Cerebellar nuclear complex (tissue), 1 donor: Measurements from ENCODE around the gene MYCN.
"Not testable (repeated sequence)": the region's sequence is repeated elsewhere in the genome, so short reads cannot be mapped to it uniquely, and the experiment has no call there.

Source experiments
- DNase-seq, 2 experiments: peaks; one replicate each; lab custom pipeline; 2025; lab: John Stamatoyannopoulos, UW

MYCN gene

GRCh38 chr2:15943378-15944280, 3.3 kb downstream of the MYCN start:
- no peak for DNase-seq

DNA sequence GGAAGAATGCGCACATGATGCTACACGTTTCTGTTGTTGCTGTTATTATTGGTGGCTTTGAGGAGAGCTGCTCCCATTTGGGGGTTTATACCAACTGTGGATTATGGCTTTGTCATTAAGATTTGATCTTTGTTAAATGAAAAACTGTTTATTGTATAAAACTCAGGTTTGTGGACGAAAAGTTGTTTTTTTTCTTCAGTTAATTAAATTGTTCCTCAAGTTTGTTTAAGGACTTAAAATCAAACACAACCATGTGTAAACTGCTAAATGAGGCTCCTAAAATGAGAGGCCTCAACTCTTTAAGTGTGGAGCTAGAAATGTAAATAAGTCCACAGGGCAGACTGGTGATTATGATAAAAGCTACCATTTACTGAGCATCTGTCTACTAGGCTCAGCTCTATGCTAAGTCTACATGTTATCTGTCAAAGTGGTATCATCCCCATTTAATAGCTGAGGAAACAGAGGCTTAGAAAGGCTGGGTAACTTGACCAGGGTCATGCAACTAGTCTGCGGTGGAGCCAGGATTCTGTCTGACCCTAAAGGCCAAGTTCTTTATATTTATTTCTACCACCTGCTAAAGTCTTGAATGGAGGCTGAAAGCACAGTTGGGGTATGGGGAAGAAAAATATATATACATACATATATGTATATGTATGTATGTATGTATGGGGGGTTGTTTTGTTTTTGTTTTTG, 4.1 kb downstream of the MYCN start:
- no peak for DNase-seq

- no peak for DNase-seq
These were observed 5.8 kb downstream of the MYCN start for GRCh38 chr2:15945909-15946705.

- DNase-seq, result no peak
These were observed 6.6 kb downstream of the MYCN start for GRCh38 chr2:15946983-15947382.

DNA sequence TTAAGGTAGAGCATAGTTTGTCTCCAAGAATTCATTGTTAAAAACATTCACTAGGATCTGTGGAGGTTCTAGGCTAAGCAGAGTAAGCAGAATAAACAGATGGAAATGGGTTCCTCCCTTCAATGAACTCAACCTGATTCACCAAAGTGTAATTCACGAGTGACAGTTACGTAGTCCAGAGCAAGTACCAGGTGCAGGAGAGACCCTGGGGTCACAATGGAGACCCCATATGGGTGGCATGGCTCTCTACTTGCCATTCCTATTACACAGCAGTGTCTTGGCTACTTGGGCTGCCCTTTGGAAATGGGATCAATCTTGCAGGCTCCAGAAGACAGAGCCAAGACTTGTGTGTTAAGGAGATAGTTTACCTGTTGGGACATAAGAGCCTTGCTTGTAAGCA, 7.1 kb downstream of the MYCN start:
- no peak for DNase-seq

DNA sequence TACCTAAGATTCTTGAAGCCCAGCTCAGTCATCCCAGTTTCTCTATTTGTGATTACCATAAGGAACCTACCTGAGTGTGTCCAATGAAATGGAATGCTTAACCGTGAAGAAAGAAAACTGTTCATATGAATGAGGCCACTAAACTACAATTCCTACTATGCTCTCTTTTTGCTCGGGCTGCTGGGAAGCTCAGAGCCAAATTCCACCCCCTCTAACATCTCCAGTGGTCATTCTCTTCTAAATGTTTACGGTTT, 8.3 kb downstream of the MYCN start:
- no peak for DNase-seq

DNA sequence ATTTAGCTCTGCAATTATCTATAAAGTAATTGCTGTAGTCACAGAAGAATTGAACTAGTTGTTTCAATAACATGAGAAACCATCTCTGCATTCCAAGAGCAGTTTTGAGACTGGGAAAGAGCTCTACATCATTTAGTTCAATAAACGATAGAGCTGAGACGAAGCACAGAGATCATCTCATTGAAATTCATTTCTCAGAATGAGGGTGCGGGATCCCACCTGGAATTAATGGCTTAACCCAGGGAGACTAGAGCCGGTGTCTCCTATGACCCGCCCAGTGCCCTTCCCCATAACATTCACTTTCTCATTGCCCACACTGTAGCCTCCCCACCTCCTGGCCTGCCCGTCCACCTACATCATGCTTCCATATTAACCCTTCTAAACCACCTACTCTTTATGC, 8.8 kb downstream of the MYCN start:
- DNase-seq, result no peak

GRCh38 chr2:15949551-15949950, 9.2 kb downstream of the MYCN start:
- no peak for DNase-seq

- DNase-seq, result no peak
These were observed 10.0 kb downstream of the MYCN start for GRCh38 chr2:15950088-15950952.

DNA sequence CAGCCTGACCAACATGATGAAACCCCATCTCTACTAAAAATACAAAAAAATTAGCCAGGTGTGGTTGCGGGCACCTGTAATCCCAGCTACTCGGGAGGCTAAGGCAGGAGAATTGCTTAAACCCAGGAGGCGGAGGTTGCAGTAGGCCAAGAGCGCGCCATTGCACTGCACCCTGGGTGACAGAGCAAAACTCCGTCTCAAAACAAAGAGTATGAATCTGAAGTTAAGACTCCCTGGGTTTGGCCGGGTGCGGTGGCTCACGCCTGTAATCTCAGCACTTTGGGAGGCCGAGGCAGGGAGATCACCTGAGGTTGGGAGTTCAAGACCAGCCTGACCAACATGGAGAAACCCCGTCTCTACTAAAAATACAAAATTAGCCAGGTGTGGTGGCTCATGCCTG, 11.6 kb downstream of the MYCN start:
- not testable (repeated sequence) for DNase-seq

DNA sequence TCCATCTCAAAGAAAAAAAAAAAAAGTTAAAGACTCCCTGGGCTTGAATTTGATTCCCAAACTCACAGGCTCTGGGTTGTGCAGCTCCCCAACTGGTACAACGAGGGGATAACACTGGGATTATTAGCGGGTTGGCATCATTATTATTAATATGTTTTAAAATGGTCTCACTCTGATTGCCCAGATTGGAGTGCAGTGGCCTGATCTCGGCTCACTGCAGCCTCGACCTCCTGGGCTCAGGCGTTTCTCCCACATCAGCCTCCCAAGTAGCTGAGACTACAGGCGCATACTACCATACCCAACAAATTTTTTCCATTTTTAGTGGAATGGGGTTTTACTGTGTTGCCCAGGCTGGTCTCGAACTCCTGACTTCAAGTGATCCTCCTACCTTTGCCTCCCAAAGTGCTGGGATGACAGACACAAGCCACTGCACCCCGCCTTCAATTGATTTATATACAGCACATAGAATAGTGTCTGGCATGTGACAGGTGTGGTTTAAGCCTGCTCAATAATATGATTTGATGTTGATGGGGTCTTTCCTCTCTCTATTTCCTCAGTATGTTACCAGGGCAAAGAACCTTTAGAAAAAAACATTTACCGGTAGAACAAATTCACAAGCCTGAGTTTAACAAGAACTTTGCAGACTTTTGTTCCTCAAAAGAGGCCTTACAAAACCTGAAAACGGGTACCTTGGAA, 12.2 kb downstream of the MYCN start:
- DNase-seq, result no peak

- no peak for DNase-seq
These were observed 12.8 kb downstream of the MYCN start for GRCh38 chr2:15953147-15953630.

- no peak for DNase-seq
These were observed 13.7 kb downstream of the MYCN start for GRCh38 chr2:15953891-15954680.

DNA sequence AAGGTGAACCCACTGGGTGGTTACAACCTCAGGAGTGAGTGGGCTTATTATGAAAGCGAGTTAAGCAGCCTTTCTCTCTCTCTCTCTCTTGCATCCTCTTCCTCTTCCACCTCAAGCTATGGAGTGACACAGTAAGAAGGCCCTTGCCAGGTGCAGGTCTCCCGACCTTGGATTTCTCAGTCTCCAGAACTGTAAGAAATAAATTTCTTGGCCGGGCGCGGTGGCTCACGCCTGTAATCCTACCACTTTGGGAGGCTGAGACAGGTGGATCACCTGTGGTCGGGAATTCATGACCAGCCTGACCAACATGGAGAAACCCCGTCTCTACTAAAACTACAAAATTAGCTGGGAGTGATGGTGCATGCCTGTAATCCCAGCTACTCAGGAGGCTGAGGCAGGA, 14.4 kb downstream of the MYCN start:
- no peak for DNase-seq

DNA sequence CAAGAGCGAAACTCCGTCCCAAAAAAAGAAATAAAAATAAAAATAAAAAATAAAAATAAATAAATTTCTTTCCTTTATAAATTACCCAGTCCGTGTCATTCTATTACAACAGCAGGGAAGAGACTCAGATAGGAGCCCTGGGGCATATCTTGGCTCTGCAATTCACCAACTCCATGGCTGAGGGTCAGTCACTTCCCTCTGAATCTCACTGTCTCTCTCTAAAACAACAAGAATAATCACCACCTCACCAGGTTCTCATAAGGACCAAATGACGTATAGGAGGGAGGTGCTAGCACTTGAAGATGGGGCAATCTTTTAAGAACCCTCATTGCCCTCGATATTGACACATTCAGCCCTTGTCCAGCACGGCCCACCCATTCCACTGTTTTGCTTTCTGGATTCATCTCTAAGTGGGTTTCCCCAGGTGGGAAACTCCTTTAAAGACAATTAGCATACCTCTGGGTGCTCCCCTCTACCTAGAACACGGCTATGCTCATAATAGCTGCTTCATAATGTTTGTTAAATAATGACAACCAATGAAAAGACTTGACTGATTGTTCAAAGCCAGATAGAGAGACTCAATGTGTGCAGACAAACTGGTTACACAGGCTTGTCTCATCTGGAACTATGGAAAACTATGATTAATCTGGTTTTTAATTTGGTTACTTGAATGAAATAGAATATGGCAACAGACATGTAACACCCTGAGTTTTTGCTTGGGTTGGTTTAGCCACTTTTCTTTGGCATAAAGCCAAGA, 15.1 kb downstream of the MYCN start:
- no peak for DNase-seq

DNA sequence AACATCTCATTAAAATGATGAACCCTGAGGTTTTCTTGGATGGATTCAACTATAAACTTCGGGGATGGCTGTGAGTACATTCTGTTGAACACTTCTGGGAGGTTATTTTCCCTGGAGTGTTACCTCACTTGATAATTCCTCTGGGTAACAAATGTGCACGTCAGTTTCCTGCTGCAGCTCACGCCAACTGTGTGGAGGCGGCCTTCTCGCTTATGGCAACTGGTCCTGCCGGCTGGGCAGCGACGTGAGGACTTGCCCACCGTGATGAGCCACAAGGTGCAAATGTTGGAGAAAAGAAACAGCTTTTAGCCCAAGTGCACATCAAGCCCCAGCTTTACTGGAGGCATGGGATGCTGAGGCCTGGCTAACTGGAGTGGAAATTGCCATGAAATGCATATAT, 15.9 kb downstream of the MYCN start:
- no peak for DNase-seq

DNA sequence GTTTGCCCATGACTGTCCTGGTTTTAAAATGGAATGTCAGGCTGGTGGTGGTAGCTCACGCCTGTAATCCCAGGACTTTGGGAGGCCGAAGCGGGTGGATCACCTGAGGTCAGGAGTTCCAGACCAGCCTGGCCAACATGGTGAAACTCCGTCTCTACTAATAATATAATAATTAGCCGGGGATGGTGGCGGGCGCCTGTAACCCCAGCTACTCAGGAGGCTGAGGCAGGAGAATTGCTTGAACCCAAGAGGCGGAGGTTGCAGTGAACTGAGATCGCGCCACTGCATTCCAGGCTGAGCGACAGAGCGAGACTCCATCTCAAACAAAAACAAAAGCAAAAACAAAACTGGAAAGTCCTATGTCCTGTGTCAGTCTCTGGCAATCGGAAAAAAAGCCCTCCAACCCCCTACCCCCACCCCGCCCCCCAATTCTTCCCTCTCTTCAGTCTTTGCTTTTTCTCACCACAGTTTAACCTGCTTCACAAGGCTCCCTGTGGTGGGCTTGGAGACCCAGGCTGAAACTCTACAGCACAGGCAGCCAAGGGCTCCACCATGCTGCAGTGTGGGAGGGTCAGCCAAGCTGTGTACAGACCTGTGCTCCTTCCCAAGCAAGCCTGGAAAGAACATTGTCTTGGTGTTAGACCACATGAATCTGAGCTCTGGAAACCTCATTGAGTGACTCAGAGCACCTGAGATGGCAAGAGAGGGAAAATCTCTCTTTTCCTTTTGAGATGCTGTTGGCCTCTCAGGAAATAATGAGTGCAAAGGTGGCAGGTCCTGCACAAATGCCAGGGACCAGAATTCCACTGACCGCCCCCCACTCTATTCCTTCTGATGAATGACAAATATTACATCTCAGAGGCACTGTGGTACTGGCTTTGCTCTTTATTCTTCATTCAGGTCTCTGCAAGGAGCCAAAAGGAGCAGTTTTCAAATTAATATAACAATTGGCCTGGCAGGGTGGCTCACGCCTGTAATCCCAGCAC, 16.7 kb downstream of the MYCN start:
- DNase-seq, result no peak
